B cell (primary cell): Measurements from ENCODE around the gene NKX6-1.

ENCODE experiments used
- CTCF ChIP-seq: fragments of 200-600 bp; IDR thresholded peaks from one replicate; pipeline ENCODE4 v1.8.0; 2022; ENCODE audit warnings: antibody characterized with exemption, mild to moderate bottlenecking
- EZH2 ChIP-seq: IDR thresholded peaks from 2 replicates; pipeline ENCODE4 v1.6.1; 2012; ENCODE audit warnings: borderline replicate concordance, low read depth, mild to moderate bottlenecking, moderate library complexity, low read length; ENCODE audit not compliant: insufficient read depth, poor library complexity, severe bottlenecking

GRCh38 chr4:84501721-84502267 is 2.7 kb upstream of the NKX6-1 start:
- TF ChIP-seq EZH2: no peak
- no peak for TF ChIP-seq CTCF
